ENCODE measurements around the gene ADA.
"Not testable (repeated sequence)": the region's sequence is repeated elsewhere in the genome, so short reads cannot be mapped to it uniquely, and the experiment has no call there.

ADA gene

DNA sequence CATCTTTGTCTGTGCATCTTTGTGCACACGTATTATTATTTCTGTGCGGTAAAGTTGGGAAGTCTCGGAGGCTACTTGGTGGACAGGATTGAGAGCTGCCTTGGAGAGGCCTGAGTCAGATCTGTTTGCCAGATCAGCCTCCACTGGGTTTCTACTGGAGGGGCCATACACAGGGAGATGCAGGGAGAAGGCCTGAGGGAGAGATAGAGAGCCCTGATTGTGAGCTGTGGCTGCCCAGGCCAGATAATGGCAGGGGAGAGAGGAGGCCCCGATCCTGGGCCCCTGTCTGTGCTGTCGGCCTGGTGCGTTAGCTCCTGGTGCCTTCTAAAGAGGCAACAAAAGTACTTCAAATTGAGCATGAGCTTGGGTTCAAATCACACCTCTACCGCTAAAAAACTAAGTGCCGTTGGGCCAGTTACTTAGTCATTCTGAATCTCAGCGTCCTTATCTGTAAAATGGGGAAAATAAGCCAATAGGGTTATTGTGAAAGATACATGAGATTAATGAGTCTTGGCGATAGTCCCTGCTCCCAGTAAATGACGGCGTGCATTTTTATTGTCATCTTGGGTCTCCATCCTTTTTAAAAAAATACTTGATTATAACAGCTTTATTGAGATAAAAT, 27.6 kb upstream of the ADA start:
- no peak for DNase-seq (ENCODE audit: low read depth)

DNA sequence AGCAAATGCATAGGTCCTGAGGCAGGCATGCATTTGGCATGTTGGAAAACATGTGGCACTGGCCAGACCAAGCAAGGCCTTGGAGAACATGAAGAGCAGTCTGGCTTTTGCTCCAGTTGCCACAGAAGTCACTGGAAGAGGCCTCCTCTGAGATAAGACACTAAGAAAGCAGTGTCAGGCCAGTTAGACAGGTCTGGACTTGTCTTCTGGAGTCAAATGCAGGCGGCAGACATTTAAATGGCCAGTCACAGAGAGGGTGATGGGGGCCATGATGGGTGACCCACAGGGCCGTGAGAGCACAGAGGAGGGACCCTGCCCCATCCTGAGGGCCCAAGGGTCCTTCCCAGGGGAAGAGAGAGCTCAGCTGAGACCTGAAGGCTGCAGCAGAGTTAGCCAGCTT, 26.7 kb upstream of the ADA start:
- DNase-seq (ENCODE audit: low read depth) = no peak

GRCh38 chr20:44672318-44672902, 20.9 kb upstream of the ADA start:
- DNase-seq (ENCODE audit: low read depth) = not testable (repeated sequence)

DNA sequence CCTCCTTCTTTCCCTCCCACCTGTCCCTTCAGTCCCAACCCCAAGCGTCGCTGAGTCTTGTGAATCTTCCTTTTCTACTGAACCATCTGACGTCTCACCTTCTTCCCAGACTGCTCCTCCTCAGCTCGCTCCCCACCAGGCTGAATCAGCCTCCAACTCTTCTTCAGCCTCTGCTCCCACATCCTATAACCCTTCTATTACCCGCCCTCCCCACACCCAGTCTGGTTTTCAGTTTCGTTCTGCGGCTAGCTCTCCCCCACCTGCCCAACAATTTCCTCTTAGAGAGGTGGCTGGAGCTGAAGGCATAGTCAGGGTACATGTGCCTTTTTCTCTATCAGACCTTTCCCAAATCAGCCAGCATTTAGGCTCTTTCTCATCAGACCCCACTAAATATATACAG, 20.0 kb upstream of the ADA start:
- not testable (repeated sequence) for DNase-seq (ENCODE audit: low read depth)

GRCh38 chr20:44670851-44671250, 19.4 kb upstream of the ADA start:
- DNase-seq (ENCODE audit: low read depth) = not testable (repeated sequence)

GRCh38 chr20:44666066-44666465, 14.6 kb upstream of the ADA start:
- DNase-seq (ENCODE audit: low read depth) = no peak

DNA sequence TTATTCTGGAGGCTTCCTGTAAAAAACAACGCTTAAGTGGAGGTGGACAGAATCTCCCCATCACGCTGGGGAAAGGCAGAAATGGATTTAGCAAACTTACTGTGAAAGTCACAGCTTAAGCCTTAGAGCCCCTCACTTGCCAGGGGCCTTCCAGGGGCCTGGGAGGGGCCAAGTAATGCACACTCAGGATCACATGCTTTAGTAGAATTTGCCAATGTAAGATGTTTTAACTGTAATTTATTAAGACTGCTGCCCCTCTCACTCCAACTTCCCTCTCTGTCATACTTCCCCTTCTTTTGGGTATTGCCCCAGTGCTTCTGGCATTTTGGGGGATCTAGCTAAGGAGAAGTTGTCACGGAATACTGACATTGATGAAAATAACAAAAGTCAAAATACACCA, 12.6 kb upstream of the ADA start:
- DNase-seq (ENCODE audit: low read depth) = no peak

DNA sequence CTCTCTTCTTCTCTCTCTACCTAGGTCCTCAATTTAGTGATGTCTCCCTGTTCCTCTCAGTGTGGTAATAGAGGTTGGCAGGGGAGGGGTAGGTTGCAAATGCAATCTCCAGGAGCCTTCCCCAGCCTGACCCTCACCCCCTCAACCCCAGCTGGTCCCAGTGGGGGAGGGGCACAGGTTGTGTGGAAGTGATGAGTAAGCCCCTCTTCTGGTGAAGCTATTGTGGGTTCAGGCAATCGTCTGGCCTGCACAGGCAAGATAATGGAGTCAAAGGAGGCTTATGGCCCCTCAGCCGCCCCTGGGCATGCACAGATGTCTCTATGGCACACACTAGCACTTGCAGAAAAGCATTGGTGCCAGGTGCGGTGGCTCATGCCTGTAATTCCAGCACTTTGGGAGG, 10.8 kb upstream of the ADA start:
- DNase-seq (ENCODE audit: low read depth) = no peak

DNA sequence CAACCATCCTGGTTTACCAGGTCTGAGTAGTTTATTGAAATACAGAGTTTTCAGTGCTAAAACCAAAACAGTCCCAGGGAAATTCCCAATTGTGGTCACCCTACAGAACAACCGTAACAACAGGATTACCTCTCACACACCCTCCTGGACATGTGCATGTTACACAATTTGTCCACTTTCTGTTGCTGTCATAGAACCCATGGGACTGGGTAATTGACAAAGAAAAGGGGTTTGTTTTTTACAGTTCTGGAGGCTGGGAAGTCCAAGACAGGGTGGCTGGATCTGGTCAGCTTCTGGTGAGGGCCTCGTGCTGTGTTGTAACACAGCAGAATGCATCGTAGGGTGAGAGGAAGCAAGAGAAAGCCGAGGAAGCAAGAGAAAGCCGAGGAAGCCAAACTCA, 9.1 kb upstream of the ADA start:
- no peak for DNase-seq (ENCODE audit: low read depth)

DNA sequence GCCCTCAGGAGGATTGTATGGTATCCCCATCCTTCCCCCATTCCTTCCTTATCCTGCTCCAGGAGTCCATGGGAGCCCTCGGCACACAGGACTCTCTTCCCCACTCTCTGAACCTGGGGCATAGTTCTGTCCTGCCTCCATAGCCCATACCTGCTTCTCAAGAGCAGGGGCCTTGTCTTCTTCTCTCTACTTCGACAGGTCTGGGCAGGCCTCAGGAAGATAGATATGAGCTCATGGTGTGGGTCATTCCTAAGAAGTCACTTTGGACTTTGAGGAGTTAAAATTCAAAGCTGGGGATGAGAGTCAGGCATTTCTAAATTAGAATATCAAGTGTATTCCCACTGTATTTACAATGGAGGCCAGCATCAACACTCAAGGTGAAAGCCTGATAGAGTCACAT, 8.4 kb upstream of the ADA start:
- DNase-seq (ENCODE audit: low read depth) = no peak

- DNase-seq (ENCODE audit: low read depth) = no peak
Observed at GRCh38 chr20:44658810-44659209, 7.3 kb upstream of the ADA start.

- DNase-seq (ENCODE audit: low read depth) = no peak
Observed at GRCh38 chr20:44657875-44658274, 6.4 kb upstream of the ADA start.

GRCh38 chr20:44656448-44656847, 4.9 kb upstream of the ADA start:
- DNase-seq (ENCODE audit: low read depth) = no peak

DNA sequence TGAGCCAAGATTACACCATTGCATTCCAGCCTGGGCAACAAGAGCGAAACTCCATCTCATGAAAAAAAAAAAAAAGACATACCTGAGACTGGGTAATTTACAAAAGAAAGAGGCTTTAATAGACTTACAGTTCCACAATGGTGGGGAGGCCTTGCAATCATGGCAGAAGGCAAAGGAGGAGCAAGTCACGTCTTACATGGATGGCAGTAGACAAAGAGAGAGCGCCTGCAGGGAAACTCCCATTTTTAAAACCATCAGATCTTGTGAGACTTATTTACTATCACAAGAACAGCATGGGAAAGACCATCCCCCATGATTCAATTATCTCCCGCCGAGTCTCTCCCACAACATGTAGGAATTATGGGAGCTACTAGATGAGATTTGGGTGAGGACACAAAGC, 2.7 kb upstream of the ADA start:
- DNase-seq (ENCODE audit: low read depth) = not testable (repeated sequence)

DNA sequence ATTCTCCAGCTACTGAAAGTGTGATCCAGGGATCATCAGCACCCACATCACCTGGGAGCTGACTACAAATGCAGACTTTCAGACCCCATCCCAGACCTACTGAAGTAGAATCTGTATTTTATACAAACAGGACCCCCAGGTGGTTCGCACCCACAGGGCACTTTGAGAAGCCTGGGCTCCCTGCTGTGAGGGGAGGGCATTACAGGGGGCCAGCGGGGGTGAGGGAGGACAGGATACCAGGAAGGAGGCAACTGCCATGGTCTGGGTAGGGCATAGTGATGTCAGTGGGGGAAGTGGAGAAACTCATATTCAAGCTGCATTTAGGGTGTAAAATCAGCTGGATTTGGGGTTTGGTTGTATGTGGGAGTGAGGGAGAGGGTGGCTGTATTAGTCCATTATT, 2.0 kb upstream of the ADA start:
- no peak for DNase-seq (ENCODE audit: low read depth)

DNA sequence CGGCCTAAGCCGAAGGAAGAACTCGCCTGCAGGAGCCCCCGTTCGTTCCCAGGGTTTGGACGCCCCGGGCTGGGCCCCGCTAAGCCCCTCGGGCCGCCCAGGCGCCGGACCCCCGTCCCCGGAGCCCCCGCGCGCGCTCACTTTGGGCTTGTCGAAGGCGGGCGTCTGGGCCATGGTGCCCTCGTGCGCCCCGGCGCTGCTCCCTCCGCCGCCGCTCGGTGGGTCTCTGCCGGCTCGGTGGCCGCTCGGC, 140 bp downstream of the ADA start:
- no peak for DNase-seq (ENCODE audit: low read depth)

DNA sequence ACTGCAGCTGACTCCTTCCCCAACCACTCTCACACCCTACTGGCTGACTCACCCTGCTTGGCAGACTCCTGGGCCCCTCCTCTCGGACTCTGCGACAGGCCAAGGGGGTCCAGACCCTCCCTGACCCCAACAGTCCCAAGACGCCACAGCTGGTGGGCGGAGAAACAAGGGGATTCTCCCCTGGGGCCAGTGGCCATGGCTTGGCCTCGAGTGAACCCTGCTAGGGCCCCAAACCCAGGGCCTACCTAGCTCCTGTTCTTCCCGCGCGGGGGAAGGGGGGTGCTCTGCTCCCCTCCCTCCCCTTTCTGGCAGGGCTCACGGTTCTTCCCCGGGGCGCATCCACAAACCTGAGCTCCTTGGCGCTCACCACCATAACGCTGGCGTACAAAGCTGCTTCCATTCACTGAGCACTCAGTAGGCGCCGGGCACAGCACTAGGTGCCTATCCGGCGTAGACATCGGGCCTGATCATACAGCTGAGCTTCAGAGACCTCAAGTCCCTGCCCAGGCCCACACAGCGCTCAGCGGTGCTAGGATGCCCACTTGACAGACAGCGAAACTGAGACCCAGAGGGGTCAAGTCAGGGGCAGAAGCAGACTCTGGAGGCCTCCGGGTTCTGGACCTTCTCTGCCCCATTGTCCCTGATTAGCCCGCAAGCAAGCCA, 597 bp downstream of the ADA start:
- no peak for DNase-seq (ENCODE audit: low read depth)

GRCh38 chr20:44649976-44650375, 1.5 kb downstream of the ADA start:
- DNase-seq (ENCODE audit: low read depth) = no peak

DNA sequence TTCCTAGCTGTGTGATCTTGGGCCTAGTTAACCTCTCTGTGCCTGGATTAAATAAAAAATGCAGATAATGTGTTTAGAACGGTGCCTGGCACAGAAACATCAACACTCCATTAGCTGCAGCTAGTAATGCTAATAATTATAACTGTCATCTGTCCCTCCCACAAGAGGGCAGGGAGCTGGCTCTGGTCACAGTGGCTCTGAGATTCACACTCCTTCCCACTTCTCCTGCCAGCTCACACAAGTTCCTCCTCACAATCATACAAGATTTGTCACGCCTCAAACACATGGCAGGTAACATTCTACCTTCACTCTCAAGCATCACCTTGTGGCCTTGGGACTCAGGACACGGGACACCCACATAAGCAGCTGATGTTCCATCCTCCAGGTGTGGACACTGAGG, 2.4 kb downstream of the ADA start:
- DNase-seq (ENCODE audit: low read depth) = no peak

DNA sequence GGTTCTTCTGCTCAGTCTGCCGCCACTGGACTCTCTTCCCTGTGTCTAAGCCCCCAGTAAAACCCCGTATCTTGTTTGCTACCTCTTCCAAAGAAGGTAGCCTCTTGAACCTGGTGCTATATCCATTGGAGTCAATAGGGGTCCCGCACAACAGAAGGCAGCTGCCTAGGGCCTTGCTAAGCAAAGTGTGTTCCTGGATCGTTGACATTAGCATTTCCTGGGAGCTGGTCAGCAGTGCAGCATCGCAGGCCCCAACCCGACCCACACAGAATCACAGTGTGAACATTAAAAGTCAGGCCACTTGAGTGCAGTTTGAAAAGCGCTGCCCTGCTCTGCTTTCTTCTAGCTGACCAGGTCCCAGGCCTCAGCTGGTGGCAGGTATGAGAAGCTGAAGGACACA, 2.9 kb downstream of the ADA start:
- no peak for DNase-seq (ENCODE audit: low read depth)

GRCh38 chr20:44648068-44648467, 3.4 kb downstream of the ADA start:
- DNase-seq (ENCODE audit: low read depth) = no peak

GRCh38 chr20:44646641-44647274, 4.7 kb downstream of the ADA start:
- DNase-seq (ENCODE audit: low read depth) = no peak

- no peak for DNase-seq (ENCODE audit: low read depth)
Observed at GRCh38 chr20:44646023-44646640, 5.4 kb downstream of the ADA start.

Measured in stimulated activated CD8-positive, alpha-beta memory T cell treated with anti-CD3 and anti-CD28 coated beads, Interleukin-15, amount 100 ng/mL, for 24 hours (primary cell).